Measurements from ENCODE around the gene OVOL2. TPM values are rescaled to one million over a fixed set of nuclear protein-coding genes. Genes with fewer than 3 reads are reported as not detected.
"Not testable (repeated sequence)": the region's sequence is repeated elsewhere in the genome, so short reads cannot be mapped to it uniquely, and the experiment has no call there.

OVOL2 gene
- total RNA-seq, 1 experiment from 2014 or later, result not detected

DNA sequence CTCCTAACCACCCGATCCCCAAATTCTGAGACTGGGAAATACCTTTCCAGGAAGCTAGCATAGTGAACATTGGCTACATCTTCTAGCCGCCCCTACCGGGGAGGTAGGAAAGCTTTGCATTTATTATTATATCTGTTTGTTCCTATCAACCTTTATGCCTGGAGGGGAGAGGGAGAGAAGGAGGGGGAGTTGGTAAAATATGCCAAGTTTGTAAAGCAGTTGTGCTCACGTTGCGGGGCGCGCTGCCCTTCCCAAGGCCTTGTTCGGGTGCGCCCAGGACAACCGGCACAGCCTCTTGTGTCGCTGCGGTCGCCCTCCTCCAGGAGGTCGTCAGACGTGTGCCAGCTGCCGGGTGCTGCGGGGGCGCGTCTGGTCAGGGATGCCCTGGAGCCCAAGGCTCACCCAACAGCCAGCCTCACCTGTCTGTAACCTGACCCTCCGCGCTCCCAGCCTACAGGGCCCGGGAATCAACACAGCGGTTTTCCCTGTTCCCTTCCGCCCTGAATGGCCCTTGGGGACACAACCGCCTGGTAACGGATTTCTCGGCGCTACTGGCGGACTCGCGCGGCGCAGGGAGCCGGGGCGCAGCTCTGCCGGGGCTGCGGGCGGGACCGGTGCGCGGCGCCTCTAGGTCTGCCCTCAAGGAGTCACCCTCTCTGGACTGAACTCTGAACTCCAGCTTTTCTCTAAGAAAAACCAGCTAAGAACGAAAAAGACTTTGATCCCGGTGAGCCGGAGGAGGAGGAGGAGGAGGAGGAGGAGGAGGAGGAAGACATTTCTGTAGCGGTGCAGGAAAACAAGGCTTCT is 1.1 kb upstream of the OVOL2 start:
- DNase-seq (ENCODE audit: low read depth), result no peak

DNA sequence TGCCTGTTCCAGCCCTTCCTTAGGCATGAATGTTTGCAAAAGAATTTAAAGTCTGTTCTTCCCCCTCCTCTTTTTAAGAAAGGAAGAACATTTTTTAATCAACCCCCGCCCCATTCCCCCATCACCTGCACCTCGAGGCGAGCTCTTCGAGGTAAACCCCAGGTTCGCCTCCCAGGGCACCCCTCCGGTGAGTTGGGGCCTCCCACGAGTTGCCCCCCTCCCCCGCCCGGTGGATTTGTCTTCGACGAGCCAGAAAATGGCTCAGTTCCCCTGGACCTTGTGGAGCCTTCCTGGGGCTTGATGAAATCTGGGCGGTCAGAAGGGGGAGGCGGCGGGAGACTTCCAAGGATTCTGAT is 256 bp upstream of the OVOL2 start:
- DNase-seq (ENCODE audit: low read depth), result no peak

DNA sequence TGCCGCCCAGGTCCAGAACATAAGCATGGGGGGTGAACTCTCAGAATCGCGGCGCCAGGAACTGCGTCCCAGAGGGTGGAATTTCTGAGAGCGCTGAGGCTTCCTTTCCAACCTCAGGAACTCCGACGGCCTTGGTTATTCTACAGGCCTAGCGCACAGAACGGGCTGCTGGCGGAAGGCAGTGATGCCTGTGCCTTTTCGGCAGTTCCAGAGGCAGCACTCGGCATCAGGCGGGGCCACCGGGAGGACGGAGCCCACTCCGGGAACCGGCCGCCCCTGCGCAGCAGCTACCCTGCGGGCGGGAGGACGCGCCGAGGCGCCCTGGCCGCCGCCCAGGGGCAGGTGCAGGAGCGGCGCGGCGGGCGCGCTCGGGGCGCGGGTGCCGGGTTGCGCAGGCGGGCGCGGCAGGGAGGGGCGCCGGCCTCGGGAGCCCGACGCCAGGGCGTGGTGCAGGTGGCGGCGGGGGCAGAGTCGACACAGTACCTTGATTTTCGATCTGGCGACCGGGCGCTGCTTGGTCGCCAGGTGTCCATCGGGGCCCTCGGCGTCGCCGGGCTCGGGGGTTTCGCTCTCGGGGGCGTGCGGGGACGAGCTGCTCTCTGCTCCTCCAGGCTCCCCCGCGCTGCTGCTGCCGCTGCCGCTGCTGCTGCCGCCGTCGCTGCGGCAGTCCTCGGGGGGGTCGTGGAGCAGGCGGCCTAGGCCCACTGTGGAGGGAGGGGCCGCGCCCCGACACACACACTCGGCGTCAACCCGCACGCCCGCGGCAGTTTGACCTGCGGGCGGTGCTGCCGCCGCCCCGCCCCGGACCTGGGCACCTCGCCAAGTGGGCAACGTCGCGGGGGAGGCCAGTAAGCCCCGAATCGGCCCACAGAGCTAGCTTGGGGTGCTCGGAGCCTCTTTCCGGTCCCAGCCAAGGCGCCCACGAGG is 1.3 kb downstream of the OVOL2 start:
- DNase-seq (ENCODE audit: low read depth), result peak; percentile 21

DNA sequence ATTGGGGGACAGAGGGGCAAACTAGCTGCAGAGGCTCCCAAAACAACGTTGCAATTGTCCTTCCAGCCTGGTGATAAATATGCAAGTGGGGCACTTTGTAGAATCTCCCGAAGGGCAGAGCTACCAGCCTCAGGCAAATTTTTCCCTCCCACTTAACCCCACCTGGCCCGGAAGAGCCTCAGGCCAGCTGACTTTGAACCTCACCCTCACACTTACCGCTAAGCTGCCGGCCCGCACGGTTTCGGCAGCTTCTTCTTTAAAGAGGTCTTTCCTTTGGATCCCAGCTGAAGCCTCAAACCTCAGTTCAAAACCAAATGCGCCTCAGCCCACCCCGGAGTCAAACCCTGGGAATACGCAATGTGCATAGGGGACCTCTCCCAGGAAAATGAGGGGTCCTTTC is 2.5 kb downstream of the OVOL2 start:
- no peak for DNase-seq (ENCODE audit: low read depth)

DNA sequence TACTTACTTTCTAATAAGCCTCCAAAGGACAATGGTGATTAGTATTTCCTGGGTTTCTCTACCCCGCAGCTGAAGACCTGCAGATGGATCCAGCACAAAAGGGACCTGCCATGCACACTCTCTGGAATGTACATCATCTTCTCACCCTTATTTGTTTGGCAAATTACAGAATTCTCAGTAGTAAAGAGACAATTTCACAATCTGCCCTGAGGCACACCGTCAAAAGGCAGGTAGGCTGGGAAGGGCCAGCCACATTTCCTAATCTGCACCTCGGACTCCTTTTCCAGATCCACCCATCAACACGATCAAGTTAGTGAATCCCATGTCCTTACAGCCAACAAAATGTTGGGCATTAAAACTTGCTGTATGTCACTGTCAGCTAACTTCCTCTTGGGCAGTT is 4.9 kb downstream of the OVOL2 start:
- no peak for DNase-seq (ENCODE audit: low read depth)

DNA sequence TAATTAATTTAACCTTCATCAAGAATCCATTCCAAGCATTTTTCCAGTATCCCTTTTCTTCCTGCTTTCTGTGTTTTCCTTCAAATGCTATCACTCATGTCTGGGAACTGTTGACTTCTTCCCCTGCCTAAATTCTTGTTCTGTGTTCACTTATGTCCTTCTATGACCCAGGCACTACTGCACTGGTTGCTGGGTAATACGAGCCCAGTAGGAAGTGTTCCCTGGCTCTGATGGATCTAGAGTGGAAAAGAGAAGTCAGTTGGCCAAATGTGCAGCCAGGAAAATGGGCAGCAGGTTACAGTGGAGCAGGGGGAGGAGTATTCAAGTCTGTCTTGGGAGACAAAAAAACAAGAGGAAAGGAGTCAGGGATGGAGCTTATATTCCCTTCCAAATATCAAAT is 7.1 kb downstream of the OVOL2 start:
- DNase-seq (ENCODE audit: low read depth), result no peak

DNA sequence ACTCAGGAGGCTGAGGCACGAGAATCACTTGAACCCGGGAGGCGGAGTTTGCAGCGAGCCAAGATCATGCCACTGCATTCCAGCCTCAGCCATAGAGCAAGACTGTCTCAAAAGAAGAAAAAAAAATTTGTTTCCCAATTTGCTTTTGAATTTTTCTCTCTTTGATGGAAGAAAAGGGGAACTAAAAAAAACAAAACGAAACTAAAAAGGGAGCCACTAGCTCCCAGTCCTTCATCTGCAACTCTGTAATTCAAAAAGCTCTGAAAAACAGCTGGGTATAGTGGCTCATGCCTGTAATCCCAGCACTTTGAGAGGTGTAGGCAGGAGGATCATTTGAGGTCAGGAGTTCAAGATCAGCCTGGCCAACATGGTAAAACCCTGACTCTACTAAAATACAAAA is 9.5 kb downstream of the OVOL2 start:
- no peak for DNase-seq (ENCODE audit: low read depth)

DNA sequence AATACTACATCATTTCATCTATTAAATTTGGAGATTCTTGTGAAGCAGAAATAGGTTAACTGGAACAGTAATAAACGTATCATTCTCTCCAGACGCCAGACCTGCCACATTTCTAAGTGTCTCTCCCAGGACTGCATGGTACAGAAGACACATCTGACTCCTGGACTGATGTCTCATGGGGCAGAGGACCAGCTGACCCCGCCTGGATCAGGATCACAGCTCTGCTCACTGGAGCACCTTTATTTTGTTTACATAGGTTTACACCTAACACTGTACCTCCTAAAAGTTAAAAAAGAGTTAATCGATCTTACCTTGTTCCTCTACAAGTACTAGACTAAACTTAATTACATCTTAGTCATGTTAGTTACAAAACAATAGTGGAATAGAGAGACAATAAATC is 11.2 kb downstream of the OVOL2 start:
- no peak for DNase-seq (ENCODE audit: low read depth)

DNA sequence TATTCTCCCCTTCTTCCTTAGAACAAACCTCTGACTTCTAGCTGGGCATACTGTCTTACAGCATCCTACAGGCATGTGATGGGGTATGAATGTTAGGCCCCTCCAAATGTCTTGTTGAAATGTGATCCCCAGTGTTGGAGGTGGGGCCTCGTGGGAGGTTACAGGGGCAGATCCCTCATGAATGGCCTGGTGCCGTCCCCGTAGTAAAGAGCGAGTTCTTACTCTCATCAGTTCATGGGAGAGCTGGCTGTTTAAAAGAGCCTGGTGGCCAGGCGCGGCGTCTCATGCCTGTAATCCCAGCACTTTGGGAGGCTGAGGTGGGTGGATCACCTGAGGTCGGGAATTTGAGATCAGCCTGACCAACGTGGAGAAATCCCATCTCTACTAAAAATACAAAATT is 15.5 kb downstream of the OVOL2 start:
- no peak for DNase-seq (ENCODE audit: low read depth)

DNA sequence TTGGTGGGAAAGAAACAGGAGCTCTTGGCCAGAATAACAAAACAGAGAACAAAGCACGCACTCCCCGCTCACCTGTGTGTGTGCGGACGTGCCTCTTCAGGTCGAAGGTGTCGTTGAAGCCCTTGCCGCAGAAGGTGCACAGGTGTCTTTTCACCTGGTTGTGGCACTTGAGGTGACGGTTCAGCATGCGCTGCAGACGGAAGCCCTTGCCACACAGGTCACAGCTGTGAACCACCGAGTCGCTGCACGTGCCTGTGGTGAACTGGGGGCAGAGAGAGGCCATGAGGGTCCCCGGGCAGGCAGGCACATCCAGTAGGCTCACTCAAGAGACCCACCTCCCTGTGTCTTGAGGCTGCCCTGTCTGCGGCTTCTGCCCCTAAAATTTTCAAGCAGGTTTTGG is 16.3 kb downstream of the OVOL2 start:
- no peak for DNase-seq (ENCODE audit: low read depth)

DNA sequence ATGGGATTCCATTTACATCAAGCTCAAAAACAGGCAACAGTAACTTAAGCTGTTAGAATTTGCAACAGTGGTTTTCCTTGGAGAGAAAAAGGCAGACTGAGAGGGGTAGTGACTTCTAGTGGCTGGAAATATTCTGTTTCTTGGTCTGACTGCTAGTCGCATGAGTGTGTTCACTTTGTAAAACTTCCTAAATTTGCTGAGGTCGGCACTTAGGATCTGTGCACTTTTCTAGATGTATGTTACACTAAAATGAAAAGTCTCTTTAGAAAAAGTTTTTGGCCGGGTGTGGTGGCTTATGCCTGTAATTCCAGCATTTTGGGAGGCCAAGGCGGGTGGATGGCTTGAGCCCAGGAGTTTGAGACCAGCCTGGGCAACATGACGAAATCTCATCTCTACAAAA is 18.7 kb downstream of the OVOL2 start:
- DNase-seq (ENCODE audit: low read depth), result no peak

DNA sequence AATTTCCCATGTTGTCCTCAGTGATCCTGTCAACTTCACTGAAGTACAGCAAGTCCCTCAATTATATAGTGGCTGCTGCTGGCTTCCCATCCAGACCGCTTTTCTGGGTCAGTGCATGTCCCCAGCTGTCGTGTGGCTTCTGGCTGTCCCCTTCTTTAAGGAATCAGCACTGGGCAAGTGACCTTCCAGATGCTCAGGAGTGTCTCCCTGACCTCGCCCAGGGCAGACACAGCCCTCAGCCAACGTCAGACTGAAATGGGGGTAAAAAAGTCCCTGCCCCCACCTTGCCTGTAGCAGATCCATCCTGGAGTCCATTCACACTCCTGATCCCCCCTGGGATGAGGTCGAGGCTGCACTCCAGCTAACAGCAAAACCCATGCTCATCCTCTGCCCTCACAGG is 23.7 kb downstream of the OVOL2 start:
- DNase-seq (ENCODE audit: low read depth), result no peak

DNA sequence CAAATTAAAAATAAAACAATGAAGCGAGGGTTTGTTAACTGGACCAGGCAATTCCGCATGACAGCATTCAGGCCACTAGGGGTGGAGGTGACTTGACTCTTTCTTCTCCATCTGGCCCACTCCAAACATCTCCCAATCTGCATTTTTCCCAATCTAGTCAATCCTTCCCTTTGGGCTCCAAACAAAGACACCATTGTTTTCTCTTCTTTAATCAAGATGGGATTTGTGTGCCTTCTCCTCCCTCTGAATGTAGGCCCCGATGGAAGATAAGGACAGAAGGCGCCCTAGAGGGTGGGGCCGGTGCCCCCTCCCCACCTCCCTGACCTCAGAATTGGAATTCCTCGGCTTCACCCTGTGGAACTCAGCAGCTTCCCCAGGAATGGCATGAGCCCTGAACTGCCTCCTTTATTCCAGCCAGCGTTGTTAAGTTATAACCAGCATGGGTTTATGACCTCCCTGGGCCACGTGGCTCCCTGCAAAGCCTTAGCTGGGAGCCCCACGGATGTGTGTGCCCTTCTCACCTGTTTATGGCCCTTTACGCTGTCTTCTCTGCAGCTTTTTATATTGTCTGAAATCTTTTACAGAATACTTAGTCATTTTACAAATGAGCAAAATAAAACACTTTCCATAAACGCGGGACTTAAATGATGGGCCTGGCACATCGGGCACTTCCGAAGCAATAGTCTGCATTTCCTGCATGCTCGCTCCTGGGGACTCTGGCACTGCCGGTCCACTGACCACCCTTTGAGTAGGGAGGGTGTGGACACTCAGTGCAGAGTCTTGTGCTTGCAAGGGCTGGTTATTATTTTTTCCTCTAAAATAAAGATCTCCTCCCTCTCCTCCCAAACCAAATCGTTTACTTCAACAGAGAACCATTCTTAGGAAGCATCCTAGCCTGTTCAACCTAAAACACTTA is 24.5 kb downstream of the OVOL2 start:
- DNase-seq (ENCODE audit: low read depth), result peak; percentile 51

DNA sequence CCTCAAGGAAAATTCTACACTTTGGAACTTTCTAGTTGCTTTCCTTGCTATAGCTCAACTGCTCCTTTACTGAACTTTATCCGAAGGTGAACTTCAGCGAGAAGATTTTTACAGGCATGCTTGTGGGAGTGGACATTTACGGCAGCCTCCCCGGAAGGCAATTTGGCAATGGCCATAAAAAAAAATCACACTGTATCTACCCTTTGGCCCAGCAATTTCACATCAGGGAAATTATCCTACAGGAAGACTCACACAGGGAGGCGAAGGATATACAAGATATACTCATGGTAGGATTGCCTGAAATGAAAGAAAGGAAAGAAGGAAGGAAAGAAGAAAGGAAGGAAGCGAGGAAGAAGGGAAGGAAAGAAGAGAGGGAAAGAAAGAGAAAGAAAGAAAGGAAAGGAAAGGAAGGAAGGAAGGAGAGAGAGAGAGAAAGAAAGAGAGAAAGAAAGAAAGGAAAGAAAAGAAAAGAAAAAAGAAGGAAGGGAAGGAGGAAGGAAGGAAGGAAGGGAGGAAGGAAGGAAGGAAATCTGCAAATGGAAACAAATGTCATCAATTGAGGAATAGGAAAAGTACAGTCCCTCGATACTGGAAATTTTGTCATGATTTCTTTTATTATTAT is 25.7 kb downstream of the OVOL2 start:
- no peak for DNase-seq (ENCODE audit: low read depth)

DNA sequence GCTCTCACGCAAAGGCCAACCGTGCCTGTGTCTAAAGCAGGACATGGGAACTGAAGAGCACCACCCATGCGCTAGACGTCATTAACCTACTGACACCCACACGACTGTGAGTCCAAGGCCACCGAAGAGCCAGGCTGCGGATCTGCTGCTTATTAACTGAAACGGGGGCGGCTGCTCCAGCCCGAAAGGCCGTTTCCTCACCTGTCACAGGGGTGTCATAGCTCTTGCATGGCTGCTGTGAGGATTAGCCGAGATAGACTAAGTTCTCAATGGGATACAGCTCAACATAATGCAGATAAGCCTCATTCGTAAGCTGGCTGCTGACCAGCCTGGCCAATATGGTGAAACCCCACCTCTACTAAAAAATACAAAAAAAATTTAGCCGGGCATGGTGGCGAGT is 26.7 kb downstream of the OVOL2 start:
- DNase-seq (ENCODE audit: low read depth), result no peak

DNA sequence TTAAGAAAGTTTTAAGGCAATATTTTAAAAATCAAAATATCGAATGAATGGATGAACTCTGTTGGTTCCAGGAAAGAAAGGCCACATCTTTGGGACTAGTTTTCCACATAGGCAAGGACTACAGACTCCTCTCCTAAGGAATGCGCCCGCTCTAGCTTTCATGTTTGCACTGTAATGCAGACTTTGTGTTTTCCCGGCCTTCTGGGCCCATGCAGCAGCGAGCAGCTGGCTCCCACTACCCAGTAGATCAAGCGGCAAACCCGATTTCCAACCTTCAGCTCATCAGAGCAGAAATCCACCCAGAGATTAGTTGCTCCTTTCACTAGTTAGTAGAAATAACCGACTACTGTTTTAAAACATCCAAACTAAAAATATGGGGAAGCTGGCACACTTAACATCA is 27.7 kb downstream of the OVOL2 start:
- no peak for DNase-seq (ENCODE audit: low read depth)

DNA sequence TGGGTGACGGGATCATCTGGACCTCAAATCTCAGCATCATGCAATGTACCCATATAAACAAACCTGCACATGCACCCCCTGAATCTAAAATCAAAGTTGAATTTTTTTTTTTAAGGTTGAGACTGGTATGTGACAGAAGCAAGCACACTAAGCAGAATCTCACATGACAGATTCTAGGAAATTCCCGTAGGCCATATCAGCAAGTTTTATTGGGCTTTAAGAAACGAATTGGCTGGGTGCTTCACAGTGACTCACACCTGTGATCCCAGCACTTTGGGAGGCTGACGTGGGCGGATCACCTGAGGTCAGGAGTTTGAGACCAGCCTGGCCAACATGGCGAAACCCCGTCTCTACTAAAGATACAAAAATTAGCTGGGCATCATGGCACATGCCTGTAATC is 30.7 kb downstream of the OVOL2 start:
- not testable (repeated sequence) for DNase-seq (ENCODE audit: low read depth)

DNA sequence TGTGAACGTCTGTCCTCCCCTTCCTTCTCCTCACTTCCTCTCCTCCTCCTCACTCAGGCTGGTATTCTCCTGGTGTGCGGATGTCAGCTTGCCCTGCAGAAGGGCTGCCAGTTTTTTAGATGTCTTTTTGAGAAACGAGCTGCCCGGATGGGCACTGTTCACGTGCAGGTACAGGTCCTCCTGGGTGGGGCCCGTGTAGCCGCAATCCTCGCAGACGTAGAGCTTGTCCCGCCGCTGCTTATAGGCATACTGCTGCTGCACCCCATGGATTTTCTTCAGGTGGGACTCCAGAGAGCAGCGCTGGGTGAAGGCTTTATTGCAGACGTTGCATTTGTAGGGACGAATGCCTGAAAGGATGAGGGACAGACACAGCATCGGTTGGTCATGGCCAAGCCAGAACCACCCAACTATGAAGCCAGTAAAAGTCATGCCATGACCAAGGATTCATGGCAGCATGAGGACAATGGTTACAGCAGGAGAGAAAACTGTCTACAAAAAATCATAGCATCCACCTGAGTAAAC is 33.0 kb downstream of the OVOL2 start:
- DNase-seq (ENCODE audit: low read depth), result no peak

DNA sequence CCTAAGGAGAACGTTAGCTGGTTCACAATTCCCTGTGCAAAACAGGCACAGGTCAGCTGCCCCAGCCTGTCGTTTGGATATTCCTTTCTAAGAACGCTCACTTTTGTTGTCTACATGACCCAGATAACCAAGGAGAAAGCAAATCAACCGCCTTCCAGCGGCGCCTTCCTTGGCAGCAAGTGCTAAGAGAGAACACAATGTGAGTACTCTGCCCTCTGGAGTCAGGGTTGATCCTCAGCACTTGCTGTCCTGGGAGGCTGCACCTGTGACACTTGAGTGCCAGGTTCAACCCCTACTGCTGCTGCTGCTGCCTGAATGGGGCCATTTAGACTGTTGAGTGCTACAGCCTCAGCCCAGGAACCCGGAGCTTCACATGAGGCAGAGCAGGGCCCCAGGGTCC is 36.8 kb downstream of the OVOL2 start:
- no peak for DNase-seq (ENCODE audit: low read depth)

DNA sequence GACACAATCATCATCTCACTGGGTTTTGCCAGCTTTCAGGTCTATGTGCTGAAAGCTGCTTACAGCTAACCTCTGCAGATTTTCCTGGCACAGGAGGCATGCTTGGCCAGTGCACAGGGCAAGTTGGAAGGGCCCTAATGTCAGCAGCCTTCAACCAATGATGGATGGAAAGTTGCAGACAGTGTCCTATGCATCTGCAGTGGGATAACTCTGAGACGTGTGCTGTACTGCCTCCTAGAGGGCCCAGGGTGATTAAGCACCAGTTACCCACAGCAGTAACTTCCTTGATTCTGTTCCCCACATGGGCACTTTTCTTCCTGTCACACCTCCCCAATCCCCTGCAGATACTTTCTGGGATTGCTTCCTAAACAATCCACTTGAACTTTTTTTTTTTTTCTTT is 38.6 kb downstream of the OVOL2 start:
- DNase-seq (ENCODE audit: low read depth), result peak; percentile 27

DNA sequence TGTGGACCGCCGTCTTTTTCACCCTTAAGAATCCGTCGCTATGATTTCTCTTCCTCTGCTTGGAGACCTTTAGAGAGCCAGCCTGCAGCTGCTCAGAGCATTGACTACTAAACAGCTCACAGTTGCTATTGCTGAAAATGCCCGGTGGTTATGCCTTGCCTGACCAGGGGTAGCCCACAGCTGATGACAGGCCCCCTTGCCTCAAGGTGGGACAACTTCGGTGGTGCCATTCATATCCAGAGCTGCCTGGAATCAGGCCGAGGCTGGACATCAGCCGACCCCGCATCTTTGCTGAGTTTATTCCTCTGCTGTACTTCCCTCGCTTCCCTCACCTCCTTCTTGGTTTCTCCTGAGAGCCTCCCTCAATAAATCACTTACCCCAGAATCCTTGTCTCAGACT is 39.6 kb downstream of the OVOL2 start:
- no peak for DNase-seq (ENCODE audit: low read depth)

Measured in RPMI7951 (cell line).